ENCODE data around the gene TMEM218.
A peak's percentile ranks its signal among the peaks of the same experiment; 100 is the strongest.
"Not testable (repeated sequence)": the region's sequence is repeated elsewhere in the genome, so short reads cannot be mapped to it uniquely, and the experiment has no call there.

Gene TMEM218

DNA sequence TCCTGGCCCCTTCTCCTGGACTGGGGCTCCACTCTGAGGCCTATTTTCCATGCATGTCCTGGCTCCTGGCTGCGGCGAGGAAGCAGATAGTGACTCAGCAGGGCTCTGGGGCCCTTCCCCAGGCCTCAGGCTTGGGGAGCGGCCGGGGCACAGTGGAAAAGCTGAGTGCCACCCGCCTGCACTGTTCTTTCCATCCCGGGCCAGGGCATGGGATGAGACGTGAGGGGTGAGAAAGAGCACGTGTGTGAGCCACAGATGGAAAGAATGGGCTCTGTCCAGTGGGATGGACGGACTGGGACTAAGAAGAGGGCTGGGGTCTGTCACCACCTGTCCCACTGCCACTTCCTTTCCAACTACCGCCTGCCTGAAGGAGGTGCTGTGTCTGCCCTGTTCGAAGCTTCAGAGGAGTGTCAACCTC, 35.5 kb downstream of the TMEM218 start:
- no peak for DNase-seq (ENCODE audit: low spot score)

DNA sequence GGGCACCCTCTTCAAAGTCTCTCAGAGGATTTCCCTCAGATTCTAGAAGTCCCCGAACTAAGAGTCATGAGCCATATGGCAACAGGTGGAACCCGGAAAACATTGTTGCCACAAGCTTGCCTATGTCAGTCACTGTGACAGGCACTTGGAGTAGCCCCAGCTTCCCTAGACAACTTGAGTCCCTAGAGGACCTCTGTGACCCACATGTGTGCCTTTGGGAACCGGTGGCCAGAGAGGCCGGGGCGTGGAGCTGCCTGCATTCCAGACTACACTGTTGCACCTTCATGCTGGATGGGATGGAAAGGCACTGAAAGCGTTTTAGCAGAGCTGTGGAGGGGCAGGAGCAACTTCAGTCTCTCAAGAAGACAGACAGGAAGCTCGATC, 36.2 kb downstream of the TMEM218 start:
- no peak for DNase-seq (ENCODE audit: low spot score)

DNA sequence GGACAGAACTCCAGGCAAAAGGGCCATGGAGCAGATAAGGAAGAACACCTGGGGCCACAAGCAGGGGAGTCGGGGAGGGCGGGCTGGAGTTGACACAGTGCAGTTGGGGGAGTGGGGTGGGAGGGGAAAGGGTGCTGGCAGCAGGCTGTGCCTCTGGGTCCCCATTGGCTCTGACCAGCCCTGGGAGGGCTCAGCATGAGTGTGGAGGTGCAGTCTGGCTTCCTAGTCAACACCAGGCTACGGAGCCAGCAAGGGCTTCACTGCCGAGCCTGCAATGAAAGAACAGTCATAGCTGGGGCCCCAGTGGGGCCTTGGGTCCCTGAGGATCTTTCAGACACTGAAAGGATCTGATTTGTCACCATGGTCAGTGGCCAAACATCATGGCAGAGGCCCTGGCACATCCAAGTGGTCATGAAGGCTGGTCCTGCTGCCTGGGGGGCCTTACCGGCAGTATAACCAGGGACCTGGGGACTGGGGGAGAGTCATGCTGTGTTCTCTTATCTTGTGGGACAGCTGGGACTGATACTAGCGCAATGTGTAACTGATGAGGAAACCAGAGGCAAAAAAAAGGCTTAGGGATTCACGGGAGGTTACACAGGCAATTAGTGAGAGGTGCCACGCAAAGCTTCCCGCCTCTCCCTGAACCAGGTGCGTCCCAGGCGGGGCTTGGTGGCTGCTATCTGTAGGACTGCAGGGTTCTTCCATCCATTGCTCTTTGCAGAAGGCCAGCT, 36.8 kb downstream of the TMEM218 start:
- no peak for DNase-seq (ENCODE audit: low spot score)

DNA sequence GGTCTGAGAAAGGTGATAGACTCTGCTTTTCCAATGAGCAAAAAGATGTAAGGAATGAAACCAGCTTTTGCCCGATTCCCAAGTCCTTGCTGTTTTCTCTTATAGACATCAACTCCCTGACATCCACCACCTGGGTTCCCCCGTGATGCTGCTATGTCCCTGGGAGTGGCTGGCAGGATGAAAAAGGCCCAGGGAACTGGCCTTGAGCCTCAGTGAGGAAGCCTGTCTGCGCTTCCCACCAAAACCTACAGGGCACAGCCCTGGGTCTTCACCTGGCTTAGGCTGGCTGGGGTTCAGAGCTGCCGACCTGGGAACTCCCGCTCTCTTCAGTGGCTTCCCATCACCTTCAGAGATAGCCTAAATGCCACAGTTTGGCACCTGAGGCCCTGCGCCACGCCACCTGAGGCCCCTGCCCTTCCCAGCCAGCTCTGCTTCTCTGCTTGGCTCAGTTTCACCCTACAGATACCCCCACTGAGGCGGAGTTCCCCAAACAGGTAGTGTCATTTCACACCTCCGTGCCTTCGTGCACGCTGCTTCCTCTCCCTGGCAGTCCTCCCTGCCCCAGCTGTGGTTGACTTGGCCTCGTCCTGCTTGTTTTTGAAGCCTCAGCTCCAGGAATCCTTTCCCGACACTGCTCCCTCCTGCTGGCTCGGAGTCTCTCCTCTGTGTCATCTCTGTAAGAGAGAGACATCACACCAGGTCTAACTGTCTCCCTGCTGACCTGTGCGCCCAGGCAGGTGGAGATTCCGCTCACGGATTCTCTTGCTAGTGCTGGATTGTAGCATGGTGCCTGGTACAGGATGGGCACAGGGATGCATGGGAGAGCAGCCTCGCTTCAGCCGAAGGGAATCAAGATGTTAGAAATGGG, 37.6 kb downstream of the TMEM218 start:
- no peak for DNase-seq (ENCODE audit: low spot score)

DNA sequence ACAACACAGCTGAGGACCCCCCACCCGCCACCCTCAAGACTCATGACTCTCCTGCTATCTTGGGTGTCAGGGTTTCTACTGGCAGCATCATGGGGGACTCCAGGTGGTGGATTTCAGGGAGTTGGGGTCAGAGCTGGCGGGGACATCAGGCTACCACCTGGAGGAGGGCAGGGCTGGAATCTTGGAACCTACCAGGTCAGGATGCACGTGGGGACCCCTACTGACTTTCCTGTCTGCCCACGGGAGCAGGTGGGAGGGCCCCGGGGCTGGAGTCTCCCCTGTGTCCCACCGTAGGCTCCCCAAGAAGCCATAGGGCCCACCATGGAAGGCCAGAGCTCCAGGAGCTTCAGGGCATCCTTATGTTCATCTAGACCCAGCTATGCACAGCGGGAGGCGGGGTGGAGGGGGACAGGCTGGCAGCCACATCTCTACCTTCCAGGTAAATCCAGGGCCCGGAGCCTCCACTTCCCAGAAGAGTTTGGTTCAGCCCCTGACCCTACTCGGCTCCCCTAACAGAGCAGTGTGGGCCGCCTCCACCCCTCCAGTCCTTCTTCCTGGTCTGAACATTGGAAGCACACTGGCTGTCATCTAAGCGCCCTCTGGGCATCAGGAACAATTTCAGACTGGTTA, 38.4 kb downstream of the TMEM218 start:
- no peak for DNase-seq (ENCODE audit: low spot score)

DNA sequence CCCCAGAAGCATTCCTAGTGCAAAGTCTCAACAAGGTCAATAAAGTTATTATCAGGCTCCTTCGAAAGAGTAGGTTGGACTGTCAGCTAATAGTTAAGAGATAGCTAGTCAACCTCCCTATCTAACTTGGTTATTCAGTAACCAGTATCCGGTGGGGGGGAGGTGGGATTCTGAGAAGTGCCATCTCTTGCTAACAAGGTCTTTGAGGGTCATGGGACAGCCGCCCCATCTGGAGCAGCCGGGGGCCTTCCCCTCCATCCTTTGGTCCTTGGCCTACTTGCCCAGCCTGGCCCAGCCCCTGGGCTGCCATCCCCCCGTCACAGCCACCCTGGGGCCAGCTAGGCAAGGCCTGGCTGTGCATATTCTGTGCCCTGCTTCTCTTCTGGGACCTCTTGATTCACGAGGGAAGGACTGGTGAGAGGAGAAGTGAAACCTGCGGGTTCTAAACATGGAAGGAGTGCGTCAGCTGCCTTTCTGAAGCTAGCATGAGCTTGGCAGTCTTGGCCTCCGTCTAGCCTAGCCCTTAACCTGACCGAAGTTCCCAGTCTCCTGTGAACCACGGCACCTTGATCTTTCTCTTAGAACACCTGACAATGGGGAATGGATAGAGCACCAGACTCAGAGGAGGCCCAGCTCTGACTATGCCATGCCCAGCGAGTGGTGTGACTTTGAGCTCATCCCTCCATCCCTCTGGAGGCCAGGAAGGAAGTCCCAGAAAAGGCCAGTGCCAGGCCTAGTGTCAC, 39.0 kb downstream of the TMEM218 start:
- DNase-seq (ENCODE audit: low spot score): peak; percentile 66

DNA sequence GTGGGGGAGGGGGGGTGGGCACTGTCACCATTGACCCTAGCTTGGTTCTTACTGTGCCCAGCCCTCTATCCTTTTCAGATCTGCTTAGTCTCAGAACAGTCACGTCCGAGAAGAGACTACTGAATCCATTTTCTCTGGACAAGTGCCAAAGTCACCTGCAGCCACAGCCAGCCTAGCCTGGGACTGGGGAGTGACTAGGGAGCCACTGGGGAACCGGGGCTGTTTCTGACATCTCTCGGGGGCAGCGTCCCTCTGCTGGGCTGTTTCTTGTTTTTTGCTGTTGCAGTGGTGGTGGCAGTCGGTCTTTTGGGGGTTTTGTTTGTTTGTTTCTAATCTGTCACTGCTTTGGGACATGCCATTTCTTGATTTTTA, 39.6 kb downstream of the TMEM218 start:
- DNase-seq (ENCODE audit: low spot score): no peak

DNA sequence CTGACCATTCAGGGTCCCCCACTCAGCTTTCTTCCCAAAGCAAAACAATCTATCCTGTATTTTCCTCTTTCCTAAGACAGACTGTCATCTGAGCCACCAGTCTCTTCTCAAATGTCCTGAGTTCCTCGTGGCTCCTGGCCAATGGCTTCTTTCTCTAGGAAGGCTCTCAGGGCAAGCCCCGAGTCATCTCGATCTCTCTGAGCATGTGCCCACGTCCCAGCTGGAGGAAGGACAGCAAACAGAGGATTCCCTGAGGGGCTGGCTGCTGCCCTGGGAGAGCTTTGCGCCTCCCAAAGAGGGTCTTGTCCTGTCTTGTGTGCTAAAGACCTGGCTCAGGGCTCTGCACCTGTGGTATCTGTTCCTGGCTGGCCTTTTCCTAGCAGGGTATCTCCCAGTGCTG, 40.0 kb downstream of the TMEM218 start:
- no peak for DNase-seq (ENCODE audit: low spot score)

DNA sequence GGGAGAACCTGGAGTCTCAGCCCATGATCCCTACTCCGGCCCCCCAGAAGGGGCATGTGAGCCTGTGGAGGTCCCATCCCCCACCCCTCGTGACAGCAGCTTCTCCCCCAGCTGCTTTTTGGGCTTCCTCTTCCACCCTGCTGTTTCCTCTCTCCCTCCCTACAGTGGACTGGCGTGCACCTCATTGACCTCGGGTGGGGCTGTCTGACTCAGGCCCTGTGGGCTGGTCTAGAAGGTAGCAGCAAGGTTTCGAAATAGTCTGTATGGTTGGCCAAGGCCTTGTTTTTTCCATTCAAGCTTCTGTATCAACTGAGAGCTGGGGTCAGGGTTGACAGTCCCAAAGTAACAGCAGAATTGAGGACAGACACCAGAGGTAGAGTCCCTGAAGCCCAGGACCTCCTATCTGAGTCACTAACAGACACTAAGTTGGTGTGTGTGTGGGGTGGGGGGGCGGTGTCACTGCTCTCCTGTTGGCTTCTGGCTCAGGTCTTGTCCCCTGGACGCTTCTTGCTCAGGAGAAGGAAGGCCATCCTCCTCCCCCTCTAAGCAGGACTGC, 40.6 kb downstream of the TMEM218 start:
- DNase-seq (ENCODE audit: low spot score): peak; percentile 53

DNA sequence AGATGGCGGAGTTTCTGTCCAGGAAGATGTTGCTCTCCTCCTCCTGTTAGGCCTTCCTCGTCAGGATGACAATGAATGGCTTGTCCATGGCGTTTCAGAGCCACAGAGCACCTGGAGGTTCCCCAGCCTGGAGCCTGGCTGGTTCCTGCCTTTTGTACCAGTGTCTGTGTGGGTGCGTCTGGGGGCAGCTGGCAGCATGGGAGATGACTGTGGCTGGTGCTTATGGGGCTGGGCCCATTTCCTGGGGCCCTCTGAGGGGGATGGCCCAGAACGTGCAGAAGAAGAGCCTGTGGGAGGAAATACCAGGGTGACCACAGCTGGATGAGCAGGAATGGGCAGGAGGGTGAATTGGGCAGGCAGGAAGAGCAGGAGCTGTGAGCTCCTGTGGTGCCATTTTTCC, 41.6 kb downstream of the TMEM218 start:
- no peak for DNase-seq (ENCODE audit: low spot score)

DNA sequence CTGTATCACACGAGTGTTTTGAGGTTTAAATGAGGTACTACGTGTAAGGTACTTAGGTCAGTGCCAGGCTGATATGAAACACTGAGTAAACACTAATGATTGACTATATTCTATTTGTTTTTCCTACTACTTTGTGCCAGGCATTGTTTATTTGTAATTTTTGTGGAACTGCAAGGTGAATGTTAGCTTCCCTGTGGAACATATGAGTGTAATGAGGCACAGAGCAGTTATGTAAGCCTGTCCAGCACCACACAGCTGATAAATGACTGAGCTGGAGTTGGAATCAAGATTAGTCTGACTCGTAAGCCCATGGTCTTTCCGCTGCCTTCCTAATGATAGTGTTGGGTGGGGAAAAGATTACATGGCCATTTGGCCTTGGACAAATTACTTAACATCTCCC, 42.4 kb downstream of the TMEM218 start:
- no peak for DNase-seq (ENCODE audit: low spot score)

DNA sequence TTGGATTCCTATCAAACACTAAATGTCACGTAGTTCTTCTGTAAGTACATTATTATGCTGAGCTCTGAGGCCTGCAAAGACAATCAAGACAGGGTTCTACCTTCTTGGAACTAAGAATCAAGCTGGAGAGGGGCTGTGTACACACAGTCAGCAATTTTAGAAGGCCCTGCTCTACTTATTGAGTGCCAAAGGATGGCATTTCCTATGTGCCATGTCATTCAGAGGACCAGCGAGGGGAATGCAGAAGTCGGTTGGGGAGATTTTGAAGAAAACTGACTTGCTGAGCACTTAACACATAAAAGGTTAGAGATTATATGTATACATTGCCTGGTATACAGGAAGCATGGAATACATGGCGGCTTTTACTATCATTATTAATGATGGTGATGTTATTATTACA, 43.1 kb downstream of the TMEM218 start:
- no peak for DNase-seq (ENCODE audit: low spot score)

DNA sequence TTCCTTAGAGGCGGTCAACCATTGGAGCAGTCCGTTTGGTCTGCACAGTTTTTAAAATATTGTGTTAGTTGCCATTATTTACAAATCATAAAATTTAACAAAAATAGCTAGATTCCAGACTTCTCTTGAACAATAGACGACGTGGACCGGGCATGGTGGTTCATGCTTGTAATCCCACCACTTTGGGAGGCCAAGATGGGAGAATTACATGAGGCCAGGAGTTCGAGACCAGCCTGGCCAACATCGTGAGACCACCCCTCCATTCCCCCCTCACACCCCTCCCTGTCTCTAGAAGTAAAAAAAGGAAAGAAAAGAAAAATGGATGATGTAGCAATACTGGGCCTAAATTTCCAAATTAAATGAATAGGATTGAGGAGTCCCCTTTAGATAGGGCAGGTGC, 47.4 kb downstream of the TMEM218 start:
- no peak for DNase-seq (ENCODE audit: low spot score)

DNA sequence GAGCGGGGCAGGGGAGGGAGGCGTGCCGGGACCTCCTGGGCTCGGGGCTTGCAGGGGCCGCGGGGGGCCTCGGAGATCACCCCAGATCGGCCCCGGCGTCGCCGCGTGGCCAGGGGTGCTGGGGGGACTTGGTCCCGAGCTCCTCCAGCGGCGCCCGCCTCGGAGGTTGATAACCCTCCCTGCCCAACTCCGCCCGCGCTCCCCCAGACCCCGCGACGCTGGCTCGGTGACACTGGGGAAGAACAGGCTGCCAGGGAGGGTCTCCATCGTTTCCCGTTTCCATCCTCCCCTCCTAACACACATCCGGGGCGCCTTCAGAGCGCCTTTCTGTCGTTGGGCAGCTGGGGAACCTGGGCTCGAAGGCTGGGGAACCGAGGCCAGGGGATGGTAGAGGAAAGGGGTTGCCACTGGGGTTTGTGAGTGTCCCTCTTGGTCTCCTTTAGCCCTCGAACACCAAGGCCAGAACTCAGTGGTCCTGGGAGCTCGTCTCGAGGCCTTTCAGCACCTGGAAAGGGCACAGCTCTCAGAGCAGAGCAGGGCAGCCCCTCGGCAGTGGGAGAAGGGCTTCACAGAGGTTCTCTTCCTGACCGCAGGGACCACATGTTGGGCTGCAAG, 47.9 kb downstream of the TMEM218 start:
- no peak for DNase-seq (ENCODE audit: low spot score)

DNA sequence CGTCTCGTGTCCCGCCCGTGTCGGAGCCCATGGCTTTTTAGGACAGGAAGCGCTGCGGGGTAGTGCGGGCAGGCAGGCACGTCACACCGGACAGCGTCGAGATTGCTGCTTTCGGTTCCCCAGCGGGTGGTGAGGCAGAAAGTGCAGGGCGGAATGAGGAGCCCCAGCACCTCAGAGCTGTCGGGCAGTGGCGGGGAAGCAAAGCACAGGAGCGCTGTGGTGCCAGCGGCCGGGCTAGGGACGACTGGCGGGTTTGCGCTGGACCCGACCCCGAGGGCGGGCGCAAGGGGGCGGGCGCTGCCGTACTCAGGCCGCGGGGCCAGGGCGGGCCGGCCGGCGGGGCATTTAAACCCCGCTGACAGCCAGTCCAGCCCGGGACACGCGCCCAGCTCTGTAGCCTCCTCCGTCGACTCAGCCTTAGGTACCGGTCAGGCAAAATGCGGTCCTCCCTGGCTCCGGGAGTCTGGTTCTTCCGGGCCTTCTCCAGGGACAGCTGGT, 48.4 kb downstream of the TMEM218 start, which contains the start of gene SLC37A2:
Gene SLC37A2 (plus strand): TSS at position 375 of the 498 bp plus-strand sequence. CDS start 63 bp downstream, at position 438.
- DNase-seq (ENCODE audit: low spot score): peak; percentile 54

DNA sequence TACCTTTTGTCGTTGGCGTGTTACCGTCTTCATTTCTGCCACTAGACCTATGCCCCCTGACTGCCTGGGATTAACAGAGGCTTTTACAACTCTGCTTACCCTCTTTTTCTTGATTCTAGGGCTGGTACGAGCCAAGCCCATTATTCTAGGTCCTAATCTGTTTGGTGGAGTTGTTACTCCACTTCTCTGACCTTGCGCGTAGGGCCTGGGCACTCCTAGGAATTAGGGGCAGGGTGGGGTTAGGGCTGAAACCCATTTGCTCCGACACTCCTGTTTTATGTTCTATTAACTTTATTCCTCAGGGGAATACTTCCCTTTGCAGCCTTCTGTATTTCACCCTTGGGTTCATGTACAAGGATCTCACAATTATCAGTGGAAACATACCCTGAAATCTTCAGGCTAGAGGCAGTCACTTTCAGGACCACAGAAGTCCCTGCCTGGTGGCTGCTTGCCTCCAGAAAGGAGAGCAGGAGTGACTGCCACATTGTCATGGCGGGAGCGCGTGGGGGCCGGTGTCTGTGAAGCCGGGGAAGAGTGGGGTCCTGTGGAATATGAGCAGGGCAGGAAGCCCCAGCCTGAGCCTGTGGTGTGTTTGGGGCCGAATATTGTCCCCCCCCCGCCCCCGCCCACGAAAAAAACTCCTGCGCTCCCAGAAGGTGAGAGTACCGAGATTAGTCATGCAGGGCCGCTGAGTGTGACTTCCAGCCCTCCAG, 49.1 kb downstream of the TMEM218 start:
- DNase-seq (ENCODE audit: low spot score): no peak

DNA sequence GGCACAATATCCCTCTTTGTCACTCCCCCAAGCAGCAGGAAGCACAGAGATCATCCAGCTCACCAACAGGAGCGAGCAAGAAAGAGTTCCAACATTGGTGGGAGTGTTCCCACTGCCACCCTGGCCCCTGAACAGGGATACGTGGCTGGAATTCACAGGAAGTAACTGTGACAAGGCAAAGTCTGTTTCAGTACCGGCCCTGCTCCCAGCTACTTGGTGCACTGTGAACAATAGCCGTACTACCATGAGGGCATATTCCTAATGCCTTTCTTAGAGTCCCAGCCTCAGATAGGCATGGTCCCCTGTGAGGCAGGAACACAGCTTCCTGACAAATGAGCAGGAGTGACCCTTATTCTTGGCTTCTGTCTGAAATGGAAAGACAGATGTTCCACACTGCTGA, 50.1 kb downstream of the TMEM218 start:
- DNase-seq (ENCODE audit: low spot score): no peak

DNA sequence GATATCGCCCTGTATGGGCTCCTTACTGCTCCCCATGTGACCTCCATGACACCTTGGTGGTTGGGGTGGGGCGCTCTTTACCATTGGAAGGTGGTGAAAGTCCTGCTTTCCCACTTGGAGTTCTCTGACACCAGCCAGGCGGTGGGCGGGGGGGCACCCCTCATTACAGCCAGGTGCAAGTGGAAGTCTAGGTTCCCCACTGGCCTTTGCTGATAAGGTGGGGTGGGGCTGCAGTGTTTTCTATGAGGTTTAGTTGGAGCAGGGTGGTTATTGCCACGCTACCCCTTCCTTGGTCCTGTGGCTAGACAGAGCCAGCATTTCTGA, 53.8 kb downstream of the TMEM218 start:
- DNase-seq (ENCODE audit: low spot score): no peak

DNA sequence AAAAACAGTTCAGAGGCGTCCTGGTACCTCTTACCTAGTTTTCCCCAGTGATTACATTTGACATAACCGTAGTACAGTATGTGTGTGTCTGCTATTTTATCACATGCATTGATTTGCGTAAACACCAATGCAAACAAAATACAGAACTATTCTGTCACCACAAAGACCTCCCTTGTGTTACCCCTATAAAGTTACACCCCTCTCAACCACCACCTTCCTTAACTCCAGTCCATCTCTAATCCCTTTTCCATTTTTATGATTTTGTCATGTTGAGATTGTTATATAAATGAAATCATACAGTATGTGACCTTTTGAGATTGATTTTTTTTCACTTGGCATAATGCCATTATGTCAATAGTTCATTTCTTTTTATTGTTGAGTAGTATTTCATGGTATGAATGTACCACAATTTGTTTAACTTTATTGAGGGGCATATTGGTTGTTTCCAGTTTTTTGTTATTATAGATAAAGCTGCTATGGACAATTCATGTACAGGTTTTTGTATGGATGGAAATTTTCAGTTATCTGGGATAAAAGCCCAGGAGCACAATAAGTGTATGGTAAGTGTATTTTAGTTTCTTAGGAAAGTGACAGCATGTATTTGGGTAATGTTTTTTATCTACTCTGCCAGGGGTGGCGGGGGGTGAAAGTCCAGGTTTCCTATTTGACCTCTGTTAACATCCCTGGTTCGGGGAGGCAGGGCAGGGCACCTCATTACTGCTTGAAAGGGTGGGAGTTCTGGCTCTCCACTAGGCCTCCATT, 54.3 kb downstream of the TMEM218 start:
- no peak for DNase-seq (ENCODE audit: low spot score)

DNA sequence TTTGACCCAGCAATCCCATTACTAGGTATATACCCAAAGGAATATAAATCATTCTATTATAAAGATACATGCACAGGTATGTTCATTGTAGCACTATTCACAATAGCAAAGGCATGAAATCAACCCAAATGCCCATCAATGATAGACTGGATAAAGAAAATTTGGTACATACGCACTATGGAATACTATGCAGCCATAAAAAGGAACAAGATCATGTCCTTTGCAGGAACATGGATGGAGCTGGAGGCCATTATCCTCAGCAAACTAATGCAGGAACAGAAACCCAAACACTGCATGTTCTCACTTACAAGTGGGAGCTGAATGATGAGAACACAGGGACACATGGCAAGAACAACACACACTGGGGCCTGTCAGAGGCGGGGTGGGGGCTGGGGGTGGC, 55.3 kb downstream of the TMEM218 start:
- DNase-seq (ENCODE audit: low spot score): not testable (repeated sequence)

All from globus pallidus (tissue), 1 donor.